Measurements from ENCODE around the gene ZNF837.
"Not testable (repeated sequence)": the region's sequence is repeated elsewhere in the genome, so short reads cannot be mapped to it uniquely, and the experiment has no call there.

ZNF837 gene

DNA sequence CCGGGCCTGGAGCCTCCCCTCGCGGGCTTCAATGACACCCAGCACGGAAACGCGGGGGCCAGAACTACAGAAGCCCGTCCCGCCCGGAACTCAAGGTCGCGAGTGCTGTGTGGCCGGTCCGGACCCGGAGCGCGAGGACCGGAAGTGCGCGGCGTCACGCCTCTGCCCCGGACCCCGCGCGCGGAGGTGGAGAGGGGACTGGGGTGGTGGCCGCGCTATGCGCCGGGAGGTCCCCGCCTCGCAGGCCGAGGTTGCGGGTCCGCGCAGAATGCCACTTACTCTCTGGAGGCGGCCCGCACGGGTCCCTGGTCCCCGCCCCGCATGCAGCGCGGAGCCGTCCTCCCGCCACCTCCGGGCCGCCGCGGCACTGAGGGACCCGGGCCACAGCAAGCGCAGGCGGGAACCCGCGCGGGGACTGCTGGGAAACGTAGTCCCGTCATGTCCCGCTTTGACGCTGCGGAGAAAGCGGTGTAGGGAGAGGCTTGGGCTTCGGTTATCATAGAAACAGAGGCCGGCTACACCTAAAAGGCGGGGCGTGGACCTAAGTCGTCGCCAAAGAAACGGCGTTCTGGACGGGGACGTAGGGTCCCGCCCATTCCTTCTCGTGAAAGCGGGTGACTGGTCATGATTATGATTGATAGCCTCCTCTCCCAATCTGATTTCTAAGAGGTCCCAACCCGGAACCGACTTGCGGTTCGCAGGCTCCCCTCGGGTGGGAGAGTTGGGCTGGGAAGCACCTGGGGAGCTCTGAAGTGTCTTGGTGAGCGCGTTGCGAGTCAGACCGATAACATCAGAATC, at the start of gene ZNF837:
TSS of gene ZNF837 (minus strand) at position 369 of the 798 bp plus-strand sequence. CDS start 11,698 bp downstream, outside the sequence.
- peak; percentile 96 for FAIRE-seq

DNA sequence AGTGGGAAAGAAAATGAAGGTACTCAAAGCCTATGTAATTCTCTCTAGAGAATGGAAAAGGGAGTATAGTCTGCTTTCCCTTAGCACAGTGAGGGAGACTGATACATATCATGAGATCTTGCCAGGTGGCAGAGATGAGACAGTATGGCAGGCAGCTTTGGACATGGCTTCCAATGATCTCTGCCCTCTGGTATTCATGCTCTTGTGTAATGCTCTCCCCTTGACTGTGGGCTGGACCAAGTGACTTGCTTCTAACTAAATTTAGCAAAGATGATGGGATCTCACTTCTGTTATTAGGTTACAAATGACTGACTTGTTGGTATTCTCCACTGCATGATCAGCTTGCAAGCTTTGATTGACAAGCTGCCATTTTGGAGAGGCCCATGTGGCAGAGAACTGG, 48.9 kb upstream of the ZNF837 start:
- no peak for FAIRE-seq

DNA sequence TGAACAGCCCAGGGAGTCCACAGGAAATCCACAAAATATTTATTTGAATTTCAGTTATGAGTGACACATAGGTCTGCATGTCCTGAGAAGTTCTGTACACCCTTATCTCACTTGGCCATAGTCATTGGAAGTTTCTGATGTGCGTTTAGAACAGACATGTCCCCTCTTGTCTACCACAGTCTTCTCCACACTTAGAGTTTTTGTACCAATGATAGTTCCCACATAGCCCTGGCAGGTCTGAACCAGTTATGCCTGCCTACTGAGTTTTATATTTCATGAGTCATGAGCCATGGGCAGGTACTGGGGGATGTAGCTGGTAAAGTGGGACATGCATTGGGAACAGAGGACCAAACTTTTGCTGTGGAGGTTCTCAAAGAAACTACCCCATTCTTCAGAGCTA, 47.8 kb upstream of the ZNF837 start:
- no peak for FAIRE-seq

DNA sequence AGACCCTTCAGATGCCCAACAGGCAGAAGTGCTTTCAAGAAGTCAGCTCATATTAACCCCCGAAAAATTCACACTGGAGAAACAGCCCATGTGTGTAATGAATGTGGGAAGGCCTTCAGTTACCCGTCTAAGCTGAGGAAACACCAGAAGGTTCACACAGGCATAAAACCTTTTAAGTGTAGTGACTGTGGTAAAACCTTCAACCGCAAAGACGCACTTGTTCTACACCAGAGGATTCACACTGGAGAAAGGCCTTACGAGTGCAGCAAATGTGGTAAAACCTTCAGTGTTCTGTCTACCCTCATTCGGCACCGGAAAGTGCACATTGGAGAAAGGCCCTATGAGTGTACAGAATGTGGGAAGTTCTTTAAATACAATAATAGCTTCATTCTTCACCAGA, 36.2 kb upstream of the ZNF837 start:
- no peak for FAIRE-seq

DNA sequence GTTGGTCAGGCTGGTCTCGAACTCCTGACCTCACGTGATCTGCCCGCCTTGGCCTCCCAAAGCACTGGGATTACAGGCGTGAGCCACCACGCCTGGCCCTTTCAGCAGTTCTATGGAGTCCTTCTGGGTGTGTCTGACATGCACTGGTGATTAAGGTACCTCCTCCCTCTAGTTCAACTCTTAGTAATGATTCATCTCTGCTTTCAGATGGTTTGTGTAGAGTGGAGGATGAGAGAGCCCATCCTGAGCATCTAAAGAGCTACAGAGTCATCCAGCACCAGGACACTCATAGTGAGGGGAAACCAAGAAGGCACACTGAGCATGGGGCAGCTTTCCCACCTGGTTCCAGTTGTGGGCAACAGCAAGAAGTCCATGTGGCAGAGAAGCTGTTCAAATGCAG, 35.8 kb upstream of the ZNF837 start:
- FAIRE-seq: no peak

DNA sequence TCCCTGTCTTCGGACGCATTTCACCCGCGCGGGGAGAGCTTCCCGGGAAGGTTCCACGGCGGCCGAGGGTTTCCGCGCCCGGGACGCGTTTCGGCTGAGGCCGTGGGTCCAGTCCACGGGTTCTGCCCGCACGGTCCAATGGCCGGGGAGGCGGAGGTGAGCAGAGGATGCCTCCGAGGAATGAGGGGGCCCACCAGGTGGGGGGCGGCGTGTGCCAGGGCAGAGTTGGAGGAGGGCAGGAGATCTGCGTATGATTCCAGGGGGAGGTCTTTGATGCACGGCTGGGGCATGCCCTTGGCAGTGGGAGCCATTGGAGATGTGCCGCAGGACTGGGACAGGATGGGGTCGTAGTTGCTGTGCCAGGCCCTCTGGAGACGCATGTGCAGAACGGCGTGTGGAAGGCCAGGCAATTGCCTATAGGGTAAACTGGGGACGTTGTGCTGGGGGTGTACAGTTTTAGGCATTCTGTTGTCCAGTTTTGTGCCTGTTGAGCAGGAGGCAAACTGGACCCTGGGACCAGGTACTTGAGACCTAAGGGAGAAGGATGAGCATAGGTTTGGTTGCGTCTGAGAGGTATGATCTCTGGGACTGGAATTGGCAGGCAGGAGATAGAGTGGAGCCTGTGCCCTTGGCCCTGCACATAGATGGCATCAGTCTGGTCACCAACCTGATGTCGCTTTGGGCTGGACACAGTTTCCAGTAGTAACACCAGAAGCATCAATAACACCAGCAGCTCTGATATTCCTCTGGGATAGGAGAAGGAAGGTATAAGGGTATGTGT, 28.4 kb upstream of the ZNF837 start:
- no peak for FAIRE-seq

DNA sequence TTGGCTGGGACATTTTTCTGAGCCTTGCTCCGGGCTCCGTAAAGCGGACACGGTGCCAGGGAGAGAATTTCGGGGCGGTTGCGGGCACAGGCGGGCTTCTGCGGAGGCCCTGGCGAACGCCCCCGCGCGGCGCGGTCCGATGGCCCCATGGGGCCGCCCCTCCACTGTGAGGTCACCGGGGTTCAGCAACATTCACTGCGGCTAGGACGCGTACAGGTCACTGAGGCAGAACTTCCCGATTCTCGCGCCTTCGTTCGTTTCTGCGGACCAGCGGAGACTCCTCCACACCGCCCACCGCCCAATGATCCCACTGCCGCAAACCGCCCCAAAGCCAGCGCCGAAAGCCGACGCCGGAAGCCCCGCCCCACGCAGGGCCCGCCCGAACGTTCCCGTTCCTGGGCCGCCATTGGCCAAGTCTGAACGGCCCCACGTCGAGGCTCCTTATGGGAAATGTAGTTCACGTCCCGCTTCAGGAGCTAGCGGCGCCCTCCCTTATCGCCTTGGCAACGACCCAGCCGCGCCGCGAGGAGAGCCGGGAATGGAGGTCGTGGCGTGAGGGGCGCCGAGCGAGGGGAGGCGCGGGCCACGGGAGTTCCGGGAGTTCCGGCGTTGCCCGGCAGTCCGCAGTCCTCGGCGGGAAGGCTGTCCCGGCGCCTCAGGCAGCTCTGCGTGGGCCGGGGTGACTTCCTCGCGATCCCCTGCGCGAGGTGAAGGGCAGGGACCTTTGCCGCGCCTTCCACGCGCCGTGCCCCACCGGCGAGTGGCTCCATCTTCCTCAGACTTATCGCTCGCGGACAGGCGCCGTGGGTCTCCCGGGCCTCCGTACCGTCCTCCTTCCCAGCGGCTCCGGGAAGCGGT, 27.6 kb upstream of the ZNF837 start, which contains the start of gene ZNF584:
TSS of gene ZNF584 (plus strand) at position 498 of the 858 bp plus-strand sequence. CDS start 499 bp downstream, outside the sequence.
- FAIRE-seq: no peak

DNA sequence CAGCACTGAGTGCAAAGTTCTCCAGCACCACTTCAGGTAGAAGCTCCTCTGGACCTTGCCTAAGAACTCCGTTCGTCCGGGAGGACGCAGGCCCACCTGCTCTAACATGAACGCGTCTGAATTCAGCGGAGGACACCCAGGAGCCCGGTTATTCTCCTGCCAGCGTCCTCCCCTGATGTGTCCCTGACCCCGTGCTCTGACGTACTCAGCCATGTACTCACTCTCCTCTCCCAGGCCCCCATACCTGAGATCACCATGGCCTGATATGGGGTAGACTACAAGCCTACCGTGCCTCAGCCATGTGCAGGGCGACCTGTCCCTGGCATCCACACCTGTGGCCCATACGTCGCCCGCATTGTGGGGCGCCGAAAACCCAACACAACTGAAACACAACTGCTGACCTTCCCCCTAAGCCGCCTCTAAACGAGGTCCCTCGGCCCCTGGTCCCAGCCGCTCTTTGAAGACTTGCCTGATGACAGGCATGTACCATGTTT, 26.9 kb upstream of the ZNF837 start:
- FAIRE-seq: no peak

DNA sequence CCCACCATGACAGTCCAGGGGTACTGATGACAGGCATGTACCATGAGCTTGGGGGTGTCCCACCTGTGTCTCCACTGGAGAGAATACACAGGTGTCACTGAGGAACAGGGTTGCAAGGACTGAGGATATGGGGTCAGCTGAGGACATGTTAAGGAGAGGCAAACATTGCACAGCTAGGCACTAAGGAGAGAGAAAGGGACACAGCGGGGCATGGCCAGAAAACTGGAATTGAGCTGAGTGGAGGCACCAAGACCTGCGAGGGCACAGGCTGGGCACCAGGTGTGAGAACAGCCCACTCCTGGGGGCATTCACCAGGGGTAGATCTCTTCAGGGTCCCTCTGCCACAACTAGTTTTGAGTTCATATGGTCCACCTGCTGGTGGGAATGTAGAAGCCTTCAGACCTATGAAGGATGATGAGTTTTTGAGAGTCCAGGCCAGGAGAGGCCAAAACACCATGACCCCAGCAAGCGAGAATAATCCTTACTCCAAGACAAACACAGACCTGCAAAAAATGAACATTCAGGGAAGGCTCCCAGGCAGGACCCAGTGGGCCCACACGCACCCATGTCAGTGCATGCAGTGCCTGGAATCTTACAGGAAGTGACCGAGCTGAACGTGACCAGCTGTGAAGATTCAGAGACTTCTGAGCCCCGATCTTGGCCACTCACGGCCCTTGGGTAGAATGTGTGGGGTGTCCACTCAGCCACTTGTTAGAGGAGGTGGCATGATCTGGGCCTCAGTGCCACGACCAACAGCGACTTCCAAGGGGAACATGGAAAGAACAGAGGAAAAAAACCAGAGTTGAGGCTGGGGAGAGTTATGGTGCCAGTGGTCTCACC, 26.2 kb upstream of the ZNF837 start:
- no peak for FAIRE-seq

DNA sequence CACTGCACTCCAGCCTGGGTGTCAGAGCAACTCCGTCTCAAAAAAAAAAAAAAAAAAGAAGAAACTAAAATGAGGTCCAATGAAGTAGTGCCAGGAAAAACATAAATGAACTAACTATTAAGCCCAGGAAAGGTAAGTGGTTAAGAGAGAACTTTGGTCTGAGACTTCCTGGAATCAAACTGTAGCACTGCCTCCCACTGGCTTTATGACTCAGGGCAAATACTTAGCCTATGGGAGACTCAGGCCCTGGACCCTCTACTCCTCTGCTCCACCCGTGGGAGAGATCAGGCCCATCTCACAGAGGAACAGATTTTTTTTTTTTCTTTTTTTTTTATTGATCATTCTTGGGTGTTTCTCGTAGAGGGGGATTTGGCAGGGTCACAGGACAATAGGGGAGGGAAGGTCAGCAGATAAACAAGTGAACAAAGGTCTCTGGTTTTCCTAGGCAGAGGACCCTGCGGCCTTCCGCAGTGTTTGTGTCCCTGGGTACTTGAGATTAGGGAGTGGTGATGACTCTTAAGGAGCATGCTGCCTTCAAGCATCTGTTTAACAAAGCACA, 23.2 kb upstream of the ZNF837 start:
- not testable (repeated sequence) for FAIRE-seq

DNA sequence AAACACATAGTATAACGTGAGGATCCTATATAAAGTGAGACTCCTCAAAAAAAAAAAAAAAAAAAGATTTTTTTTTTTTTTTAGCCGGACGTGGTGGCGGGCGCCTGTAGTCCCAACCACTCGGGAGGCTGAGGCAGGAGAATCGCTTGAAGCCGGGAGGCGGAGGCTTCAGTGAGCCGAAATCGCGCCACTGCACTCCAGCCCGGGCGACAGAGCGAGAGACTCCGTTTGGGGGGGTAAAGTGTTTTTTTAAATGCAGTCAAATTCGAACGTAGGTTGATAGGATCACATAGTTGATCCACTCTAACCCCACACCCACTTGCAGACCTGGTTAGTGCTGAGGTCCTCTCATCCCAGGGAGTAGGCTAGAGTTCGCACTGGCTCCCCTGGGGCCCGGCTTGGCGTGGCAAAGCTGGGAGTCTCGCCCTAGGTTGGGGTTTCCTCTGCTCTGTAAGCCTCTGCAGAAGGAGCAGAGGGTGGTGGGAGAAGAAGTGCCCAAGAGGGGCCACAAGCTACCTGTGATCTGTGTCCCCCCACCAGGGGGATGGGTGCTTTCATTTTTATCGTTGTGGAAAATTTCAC, 21.1 kb upstream of the ZNF837 start:
- FAIRE-seq: no peak

DNA sequence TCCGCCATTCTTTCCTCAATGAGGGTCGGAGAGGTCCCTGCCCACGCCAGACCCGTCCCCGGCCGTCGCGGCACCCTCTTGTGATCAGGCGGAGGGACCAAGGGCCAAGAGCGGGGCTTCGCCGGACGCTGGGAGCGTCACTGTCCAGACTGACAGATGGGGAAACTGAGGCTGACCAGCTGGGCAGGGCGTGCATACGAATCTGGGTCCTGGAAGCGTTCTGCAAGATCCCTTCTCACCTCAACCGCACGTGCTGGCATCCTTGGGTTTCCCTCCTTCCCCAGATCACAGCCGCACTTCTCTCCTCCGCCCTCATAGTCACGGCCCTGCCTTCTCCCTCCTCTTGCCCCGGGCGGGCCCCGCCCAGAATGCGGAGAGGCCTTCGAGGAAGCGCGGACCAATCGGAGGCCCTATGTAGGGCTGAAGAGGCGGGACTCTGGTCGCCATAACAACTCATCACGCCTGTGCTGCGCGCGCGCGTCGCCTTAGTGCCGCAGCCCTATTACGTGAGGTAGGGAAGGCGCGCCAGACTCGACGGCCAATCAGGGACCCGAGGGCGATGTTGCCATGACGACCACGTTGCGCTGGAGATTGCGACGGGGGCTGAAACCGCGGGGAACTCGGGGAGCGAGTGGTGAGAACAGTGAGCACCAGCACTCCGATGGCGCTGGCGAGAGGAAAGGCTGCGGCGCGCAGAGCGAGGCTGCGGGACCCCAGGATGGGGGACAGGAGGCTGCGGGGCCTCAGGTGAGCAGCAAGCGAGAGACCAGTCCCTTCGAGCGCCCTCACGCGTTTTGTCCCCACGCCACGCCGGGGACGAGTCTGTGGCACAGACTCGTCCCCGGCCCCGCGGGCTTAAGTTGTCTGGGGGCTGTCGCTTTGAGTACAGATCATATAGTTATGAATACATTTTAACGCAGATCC, 20.3 kb upstream of the ZNF837 start:
- peak; percentile 28 for FAIRE-seq

DNA sequence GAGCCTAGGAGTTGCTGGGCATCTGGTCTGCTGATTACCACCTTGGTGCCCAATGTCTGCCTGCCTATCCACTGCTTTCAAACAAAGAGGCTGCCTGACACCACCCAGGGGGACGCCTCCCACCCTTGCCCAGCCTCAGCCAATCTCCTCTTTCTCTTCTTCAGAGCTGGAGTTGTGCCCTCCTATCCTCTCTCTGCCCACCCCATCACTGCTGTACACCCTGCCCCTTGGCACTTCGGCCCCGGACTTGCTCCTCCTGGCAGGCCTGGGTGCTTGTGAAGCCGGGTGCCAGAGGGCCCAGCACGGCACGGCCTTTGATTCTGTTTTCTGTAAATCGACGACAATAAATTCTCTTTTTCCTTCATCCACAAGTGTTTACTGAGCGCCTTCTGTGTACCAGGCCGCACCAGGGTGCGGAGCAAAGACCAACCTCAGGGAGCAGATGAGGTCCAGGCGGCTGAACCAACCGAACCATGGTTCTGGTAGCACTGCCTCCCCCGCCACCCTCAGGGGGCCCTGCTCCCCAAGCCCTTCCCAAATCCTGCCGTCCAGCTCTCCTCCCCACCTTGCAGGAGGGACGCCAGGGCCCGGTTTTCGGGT, 19.6 kb upstream of the ZNF837 start:
- no peak for FAIRE-seq

DNA sequence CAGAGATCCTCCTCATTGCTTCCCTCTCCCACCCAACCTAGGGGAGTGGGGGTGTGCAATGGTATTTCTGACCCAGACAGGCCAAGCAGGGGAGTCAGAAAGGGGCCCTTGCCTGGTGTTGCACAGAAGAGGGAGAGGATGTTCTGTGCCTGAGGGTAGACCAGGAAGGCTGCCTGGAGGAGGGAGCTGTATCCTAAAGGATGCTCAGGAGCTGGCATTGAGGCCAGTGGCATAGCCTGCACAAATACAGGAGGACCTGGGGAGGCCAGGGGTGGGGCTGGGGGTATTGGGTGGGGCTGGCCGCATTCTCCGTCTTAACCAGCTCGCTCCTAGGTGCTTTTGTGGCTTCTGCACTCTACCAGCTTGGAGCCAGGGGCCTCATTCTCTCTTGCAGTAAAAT, 19.1 kb upstream of the ZNF837 start:
- FAIRE-seq: no peak

DNA sequence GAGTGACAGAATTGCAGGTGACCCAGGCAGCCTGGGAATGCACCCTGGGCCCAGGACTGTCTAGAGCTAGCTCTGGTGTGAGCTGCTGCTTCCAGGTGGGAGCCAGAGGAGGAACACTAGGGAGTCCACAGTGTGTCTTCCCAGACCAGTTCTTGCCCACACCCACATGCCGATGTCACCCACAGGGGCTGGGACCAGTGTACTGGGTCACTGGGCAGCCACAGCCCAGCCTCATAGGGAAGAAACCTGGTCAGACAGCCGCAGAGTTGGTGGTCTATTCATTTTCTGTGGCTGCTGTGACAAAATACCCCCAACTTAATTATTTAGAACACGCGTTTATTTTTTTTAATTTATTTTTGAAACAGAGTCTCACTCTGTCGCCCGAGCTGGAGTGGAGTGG, 17.7 kb upstream of the ZNF837 start:
- FAIRE-seq: no peak

DNA sequence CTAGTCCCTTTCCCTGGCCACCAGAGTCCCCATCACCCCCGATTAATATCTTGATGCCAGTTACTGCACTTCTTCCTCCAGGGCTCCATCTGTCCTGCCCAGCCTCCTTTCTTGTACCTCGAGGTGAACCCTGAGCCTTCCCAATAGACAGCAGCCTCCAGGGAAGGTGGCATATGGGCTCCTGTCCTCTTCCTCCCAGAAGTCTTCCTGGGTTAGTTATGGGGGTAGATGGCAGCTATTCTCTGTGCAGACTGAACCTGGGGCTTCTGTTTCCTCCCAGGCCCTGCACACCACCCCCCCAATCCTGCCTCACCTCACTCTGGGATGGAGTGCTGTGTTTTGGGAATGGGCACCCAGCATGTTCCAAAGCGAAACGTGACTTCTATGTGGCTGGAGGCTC, 17.3 kb upstream of the ZNF837 start:
- FAIRE-seq: no peak

DNA sequence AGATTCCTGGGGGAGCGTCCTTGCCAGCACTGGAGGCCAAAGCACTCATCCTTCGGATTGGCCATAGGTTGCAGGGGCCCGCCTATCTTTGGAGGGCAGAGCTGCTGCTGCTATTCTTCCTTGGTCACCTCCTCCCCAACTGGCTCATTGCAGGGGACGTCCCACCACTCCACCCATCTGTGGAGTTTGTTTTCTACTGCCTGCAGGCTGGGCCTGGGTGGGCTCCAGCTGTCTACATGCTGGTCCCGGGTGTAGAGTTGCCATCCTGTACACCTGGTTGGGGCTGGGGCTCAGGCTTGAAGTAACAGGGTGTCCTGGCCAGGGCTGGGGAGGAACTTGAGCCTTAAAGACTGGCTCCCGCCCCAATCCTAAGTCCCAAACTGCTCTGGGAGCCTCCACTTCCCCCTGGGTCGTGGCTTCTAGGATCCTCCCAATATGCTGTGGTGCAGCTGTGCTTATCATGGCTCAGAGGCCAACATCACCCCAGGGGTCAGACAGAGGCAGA, 16.8 kb upstream of the ZNF837 start:
- FAIRE-seq: no peak

DNA sequence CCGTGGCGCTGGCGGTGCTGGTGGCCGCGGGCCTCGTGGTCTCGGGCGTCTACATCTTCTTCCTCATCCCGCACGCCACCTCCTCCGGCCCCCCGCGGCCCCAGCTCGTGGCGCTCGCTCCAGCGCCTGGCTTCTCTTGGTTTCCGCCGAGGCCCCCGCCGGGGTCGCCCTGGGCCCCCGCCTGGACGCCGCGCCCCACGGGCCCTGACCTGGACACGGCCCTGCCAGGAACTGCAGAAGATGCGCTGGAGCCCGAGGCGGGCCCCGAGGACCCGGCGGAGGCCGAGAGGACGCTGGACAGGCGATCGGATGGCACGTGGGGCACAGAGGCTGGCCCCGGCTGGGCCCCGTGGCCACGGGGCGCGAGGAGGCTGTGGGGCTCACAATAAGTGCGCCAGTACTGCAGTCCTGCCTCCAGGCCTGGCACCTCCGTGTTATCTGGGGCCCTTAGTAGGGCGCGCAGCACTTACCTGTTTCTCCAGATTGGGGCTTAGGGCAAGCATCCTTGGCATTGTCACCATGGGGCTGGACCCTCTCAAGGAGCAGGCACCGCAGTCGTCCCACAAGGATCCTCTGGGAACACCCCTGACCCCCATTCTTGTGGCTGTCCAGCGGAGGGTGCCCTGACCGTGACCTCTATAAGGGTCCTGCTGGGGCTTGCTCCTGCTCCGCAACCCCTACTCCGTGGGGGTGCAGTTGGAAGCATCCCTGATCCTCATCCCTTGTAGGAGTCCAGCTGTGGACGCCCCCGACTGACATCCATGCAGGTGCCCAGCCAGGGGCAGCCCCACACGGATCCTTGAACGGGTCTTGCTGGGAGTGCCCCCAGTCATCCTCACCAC, 16.1 kb upstream of the ZNF837 start:
- no peak for FAIRE-seq

All from colon (tissue), 2 donors.